EH (cell line): Measurements from ENCODE around the gene MGLL.
A peak's percentile ranks its signal among the peaks of the same experiment; 100 is the strongest.
"Not testable (repeated sequence)": the region's sequence is repeated elsewhere in the genome, so short reads cannot be mapped to it uniquely, and the experiment has no call there.

ENCODE experiments used
- DNase-seq: peaks from one replicate; pipeline ENCODE4 v3.0.0-alpha.2; 2015; ENCODE audit warnings: low read depth

MGLL gene

DNA sequence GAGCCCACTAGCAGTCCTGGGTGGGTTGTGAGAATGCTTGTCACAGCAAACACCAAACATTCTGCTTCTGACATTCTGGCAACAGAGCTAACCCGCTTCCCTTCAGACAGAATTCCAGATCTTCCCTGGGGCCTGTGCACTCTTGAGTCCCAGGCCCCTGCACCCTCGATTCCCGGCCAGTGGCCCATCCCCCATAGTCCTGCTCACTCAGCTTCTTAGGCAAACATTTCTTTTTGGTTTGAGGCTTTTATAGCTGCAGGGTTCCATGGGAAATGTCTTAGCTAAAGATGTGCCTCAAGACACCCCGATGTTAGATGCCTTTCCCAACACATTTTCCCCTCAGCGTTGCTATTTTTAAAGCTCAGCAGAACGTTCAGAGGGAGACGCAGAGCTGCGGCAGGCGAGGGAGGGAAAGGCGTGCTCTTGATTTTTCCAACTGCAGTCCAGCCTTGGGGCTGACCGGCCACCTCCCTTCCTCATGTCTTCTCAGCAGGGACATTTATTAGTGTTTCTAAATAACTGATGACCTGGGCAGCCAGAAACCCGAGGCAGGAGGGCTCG, 114.4 kb downstream of the MGLL start:
- no peak for DNase-seq

GRCh38 chr3:127706785-127707351, 115.4 kb downstream of the MGLL start:
- no peak for DNase-seq

GRCh38 chr3:127706312-127706711, 116.0 kb downstream of the MGLL start:
- no peak for DNase-seq

- not testable (repeated sequence) for DNase-seq
Observed at GRCh38 chr3:127704840-127705239, 117.5 kb downstream of the MGLL start.

GRCh38 chr3:127702151-127702578, 120.2 kb downstream of the MGLL start:
- peak; percentile 52 for DNase-seq

GRCh38 chr3:127701280-127701911, 120.9 kb downstream of the MGLL start:
- DNase-seq: no peak

DNA sequence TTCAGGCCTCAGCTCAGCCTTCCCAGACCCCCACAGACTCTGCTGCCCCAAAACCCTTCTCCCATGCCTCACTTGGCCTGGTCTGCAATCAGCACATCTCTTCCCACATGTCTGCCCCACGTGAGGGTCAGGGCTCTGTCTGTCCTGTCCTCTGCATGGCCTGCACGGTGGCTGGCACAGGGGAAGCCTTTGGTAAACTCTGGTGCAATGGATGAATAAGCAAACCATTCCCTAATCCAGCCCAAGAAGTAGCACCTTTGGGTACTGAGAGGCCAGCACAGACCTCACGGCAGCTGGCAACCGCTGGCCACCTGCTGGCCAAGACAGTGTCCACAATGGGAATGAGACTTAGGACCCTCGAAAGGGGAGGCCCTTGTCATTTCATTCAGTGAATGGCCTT, 121.9 kb downstream of the MGLL start:
- DNase-seq: no peak

DNA sequence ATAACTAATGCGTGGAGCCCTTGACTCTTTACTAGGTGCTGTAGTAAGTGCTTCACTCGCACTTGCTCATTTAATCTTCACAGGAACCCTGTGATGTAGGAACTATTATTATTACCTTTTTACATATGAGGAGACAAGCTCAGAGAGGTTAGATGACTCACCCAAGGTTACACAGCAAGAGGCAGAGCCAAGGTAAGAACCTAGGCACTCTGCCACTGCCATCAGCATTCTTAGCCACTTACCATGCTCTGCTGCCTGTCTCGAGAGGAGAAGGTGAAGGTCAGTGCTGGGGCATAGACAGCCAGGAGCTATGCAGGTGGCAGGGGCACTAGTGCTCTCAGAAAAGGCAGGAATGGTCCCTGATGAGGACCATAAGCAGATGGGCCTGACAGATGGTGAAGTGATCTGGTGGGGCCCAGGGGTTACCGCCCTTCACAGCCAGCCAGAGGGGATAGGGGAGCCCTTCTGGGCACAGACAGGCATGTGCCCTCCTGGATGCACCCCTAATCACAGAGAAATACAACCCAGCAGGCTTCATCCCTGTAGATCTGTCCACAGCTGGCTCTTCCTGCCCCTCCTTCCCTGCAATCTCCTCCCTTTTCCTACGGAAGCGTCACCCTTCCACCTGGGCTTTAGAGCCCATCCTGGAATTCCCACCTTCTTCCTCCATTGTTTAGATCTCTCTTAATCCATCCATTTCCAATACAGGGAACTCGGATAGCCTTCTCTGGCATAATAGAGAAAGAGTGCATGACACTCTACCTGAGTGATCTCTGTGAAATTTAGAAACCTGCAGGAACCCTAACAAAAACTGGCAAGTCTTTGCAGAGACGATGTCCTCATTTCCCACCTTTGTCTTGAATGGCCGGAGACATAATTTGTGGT, 122.7 kb downstream of the MGLL start:
- DNase-seq: no peak

GRCh38 chr3:127698691-127699415, 123.5 kb downstream of the MGLL start:
- no peak for DNase-seq

DNA sequence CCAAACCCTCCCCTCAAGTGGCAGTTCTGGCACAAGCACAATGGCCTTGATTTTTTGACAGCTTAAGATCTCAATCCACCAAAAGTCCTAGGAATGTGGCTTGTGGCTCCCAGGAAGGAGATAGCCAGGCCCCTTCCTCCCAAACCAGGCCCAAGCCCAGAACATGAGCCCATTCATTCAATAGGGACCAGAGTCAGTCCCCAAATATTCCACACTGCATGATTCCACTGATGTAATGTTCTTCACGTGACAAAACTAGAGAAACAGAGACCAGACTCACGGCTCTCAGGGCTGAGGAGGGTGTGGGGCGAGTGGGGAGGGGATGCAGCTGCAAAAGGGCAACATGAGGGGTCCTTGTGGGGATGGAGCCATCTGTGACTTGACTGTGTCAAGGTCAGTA, 124.0 kb downstream of the MGLL start:
- DNase-seq: peak; percentile 27

GRCh38 chr3:127697551-127698240, 124.6 kb downstream of the MGLL start:
- DNase-seq: peak; percentile 86

GRCh38 chr3:127694467-127695215, 127.7 kb downstream of the MGLL start:
- peak; percentile 45 for DNase-seq

GRCh38 chr3:127693336-127693843, 128.9 kb downstream of the MGLL start:
- no peak for DNase-seq

DNA sequence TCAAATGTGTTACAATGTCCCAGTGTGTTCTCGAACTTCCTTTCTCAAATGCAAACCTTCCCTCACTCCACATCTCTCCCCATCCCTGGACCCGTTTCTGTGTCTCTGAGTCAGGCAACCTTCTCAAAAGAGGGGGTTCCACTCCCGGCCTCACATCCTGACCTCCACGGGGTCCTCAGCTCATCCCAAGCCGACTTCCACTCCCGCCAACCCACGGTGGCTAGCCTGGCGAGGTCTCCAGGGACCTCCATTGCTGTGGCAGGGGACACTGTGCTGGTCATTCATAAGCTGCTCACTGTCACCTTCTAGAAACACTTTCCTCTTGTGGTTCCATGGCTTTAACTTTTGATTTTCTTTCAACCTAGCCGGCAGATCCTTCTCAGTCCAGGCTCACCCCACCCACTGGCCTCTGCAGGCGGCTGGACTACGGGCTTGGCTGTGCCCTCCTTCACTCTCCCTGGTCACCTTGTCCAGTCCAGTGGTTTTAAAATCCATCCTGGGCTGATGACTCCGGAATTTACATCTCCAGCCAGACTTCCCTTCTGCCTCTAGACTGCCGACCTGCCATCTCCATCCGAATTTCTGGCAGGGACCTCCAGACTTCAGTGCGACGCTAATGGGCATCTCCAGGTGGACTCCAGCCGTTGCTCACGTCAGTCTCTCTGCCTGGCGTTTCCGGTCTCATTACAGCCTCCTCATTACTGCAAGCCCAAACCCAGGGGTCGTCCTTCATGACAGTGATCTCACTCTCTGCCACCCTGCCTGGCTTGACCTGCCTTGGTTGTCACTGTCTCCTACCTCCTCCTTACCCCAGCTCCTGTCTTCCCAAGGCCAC, 129.6 kb downstream of the MGLL start:
- DNase-seq: no peak

- DNase-seq: no peak
Observed at GRCh38 chr3:127691974-127692373, 130.3 kb downstream of the MGLL start.

DNA sequence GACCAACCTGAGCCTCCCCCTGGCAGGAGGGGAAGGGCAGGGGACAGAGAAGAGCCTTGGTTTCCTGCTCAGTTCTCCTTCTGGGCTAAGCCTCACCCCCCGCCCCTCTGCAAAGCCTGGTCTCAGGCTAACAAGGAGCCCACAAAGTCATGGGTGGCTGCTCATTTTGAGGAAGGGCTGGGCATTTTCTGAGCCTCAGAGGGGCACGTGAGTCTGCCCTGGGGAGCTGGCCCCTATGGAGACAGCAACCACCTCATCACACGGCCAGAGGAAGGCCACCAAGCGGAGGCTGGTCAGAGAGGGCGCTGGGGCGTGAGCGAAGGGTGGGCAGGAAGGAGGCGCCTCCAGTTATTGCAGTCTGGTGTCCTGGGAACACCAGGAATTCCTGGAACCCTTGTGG, 130.8 kb downstream of the MGLL start:
- no peak for DNase-seq

DNA sequence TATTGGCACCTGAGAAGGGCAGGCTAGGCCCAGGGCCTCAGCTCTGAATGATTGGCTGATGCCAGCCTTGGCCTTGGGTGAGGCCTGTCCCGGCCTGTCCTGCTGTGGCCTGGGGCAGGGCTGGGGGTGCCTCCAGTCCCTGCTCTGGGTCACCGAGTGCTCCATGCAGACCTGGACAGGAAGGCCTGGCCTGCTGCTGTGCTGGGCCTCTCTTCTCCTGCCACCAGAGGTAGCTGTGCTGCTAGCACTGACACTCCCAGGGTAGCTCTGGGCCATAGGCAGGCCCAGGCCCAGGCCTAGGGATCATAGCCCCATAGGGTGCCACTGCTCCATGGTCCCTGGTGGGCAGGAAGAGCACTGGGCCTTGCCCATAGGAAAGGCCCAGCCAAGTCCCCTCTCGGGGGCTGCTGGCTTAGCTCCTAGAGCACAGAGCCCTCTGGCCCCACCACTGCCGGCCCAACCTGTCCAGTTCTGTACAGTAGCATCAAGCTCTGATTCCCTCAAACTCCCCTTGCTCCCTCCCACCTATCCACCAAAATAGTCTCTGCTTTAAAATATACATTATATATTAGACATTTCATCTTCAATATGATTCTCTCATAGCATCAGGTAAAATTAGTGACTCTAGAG, 131.4 kb downstream of the MGLL start:
- peak; percentile 79 for DNase-seq

DNA sequence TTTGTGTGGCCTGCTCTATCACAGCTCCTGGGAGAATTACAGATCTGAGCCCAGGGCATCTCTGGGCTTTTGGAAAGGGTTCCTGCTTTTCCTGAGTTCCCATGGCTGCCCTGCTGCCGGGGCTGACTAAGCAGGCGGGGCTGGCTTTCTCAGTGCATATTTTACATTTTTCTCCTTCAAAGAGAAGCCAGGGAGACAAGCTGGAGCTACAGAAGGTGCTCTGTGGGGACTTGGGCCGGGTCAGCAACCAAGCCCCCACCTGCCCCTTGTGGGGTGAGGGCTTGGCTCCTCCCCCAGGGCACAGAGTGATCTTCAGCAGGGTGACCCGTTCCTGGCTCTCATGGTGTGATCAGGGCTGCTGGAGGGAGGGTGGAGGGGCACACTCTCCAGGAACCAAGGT, 132.2 kb downstream of the MGLL start:
- DNase-seq: peak; percentile 86

GRCh38 chr3:127689266-127689860, 133.0 kb downstream of the MGLL start:
- no peak for DNase-seq
